GM19351 (cell line): Measurements from ENCODE around the gene DDTL.
"Not testable (repeated sequence)": the region's sequence is repeated elsewhere in the genome, so short reads cannot be mapped to it uniquely, and the experiment has no call there.

Experiments
- ATAC-seq: cut with Tn5 transposase; IDR thresholded peaks from one replicate; pipeline ENCODE4 v1.9.1; 2021; ENCODE audit warnings: mild to moderate bottlenecking, moderate library complexity; ENCODE audit not compliant: unreplicated experiment

DDTL gene

GRCh38 chr22:23969071-23969470 lies 2.4 kb downstream of the DDTL start:
- ATAC-seq = no peak

GRCh38 chr22:23970201-23970641 lies 3.5 kb downstream of the DDTL start:
- ATAC-seq = no peak

- ATAC-seq = no peak
Observed at GRCh38 chr22:23970816-23971486, 4.3 kb downstream of the DDTL start.

GRCh38 chr22:23971927-23972326 lies 5.2 kb downstream of the DDTL start:
- not testable (repeated sequence) for ATAC-seq

GRCh38 chr22:23974345-23974744 lies 7.7 kb downstream of the DDTL start, which contains the start of gene DDT:
TSS of gene DDT (minus strand) at chr22:23974441. CDS start at chr22:23974414, 27 bp downstream.
- peak; percentile 90 for ATAC-seq

GRCh38 chr22:23974836-23975352 lies 8.2 kb downstream of the DDTL start:
- ATAC-seq = not testable (repeated sequence)

- not testable (repeated sequence) for ATAC-seq
Observed at GRCh38 chr22:23977304-23977703, 10.6 kb downstream of the DDTL start.

- not testable (repeated sequence) for ATAC-seq
Observed at GRCh38 chr22:23979557-23980240, 13.0 kb downstream of the DDTL start, which contains the start of gene GSTT2. TSS of gene GSTT2 (plus strand) at chr22:23980134.

GRCh38 chr22:23980567-23980966 lies 13.9 kb downstream of the DDTL start:
- ATAC-seq = not testable (repeated sequence)

- ATAC-seq = no peak
Observed at GRCh38 chr22:23984430-23984829, 17.7 kb downstream of the DDTL start.

- ATAC-seq = not testable (repeated sequence)
Observed at GRCh38 chr22:23986089-23986488, 19.4 kb downstream of the DDTL start.

- ATAC-seq = not testable (repeated sequence)
Observed at GRCh38 chr22:23986538-23987178, 20.0 kb downstream of the DDTL start.

- ATAC-seq = not testable (repeated sequence)
Observed at GRCh38 chr22:23989583-23990244, 23.0 kb downstream of the DDTL start.

- not testable (repeated sequence) for ATAC-seq
Observed at GRCh38 chr22:23993080-23993479, 26.4 kb downstream of the DDTL start.

GRCh38 chr22:23993581-23994177 lies 27.0 kb downstream of the DDTL start:
- ATAC-seq = not testable (repeated sequence)

GRCh38 chr22:23997092-23997491 lies 30.4 kb downstream of the DDTL start:
- no peak for ATAC-seq

GRCh38 chr22:23999779-24000178 lies 33.1 kb downstream of the DDTL start:
- not testable (repeated sequence) for ATAC-seq

- no peak for ATAC-seq
Observed at GRCh38 chr22:24001314-24001713, 34.6 kb downstream of the DDTL start.

GRCh38 chr22:24002272-24002671 lies 35.6 kb downstream of the DDTL start:
- ATAC-seq = no peak

GRCh38 chr22:24002851-24003250 lies 36.2 kb downstream of the DDTL start:
- no peak for ATAC-seq
